Right lung (tissue), 5 donors: ENCODE measurements around the gene ALOX5AP. TPM values are rescaled to one million over a fixed set of nuclear protein-coding genes. Genes with fewer than 3 reads are reported as not detected.
"Not testable (repeated sequence)": the region's sequence is repeated elsewhere in the genome, so short reads cannot be mapped to it uniquely, and the experiment has no call there.

Experiments used
- DNase-seq, 2 donors: peaks; one replicate each; pipeline ENCODE4 v3.0.0-alpha.2; 2013
- polyA plus RNA-seq, 5 donors: library from polyadenylated mRNA; unstranded; fragments of 120-200 nt; gene quantifications; one replicate each; pipeline versions ENCODE4 v1.2.1 to v1.2.3, GENCODE V29; 2013; ENCODE audit warnings: inconsistent platforms in 1 of 5, low replicate concordance in 1 of 5; ENCODE audit not compliant: insufficient read length in 5 of 5, insufficient read depth in 1 of 5

The ALOX5AP gene
- polyA plus RNA-seq, 5 donors, result 3.5 to 5.7 (median 4.5) TPM

DNA sequence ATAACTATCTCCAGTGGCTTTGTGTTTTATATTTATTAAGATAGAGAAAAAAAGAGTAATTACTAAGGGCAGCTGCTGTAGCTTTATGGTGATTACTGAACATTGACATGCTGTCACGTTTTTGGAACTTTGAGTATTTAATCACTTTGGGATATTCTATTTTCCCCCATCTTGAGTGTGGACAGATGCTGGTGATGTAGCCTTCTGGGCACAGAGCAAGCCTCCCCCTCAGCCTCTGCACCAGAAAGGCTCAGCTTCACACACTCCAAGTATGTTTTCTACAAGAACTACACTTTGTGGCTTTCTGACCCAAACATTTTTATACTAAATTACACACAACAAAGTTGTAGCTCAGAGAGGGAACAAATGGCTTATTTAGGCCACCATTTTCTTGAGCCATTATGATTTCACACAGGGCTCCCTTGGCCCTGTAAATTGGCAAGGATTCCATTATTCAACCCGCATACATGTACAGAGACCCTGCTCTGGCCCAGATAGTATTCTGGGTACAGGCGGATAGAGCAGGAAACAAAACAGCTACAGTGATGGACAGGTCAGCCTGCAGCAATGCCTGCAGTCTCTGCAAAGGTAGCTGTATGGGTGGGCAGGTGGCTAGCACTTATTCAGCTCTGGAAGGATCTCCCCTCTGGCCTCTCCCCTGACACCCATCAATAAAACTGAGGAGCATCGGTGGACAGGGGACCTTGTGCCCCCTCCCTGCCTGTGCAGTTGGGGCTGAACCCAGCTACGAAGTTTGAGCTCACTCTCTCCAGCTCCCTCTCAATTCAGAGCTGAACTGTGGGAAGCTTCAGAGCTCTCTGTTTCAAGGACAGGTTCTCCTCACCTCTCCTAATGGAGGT lies 1.3 kb downstream of the ALOX5AP start:
- no peak for DNase-seq

DNA sequence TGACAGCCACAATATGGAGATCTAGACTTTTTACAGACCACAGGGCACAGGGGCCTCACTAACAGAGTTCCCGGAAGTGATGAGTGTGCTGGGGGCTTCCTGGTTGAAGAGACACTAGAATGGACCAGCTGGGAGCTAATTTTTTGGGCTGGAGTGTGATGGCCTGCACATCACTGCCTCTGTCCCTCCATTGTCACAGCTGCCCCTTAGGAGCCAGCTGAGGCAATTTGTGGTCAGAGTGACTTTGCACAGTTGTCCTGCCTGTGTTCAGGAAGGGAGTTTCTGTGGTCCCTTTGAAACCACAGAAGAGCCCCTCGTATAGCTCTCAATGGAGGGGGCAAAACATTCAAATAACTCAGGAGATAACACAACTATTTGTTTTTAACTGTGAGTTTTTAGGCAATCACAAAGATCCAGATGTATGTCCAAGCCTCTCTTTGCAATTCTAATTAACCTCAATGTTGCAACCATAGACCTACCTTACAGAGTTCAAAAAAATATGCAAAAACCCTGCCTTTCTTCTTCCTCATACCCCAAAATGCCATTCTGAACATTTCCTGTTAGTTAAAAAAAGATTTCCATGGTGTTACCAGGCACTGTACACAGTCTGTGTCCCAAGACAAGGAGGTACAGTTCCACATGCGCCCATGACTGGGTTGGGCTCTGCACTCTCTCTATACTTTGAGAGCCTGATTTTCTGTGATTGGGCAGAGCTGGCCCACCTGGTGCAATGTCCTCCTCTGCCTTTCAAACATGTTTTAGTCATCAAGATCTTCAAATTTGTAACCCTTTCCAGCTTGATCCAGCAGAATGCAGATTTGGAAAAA lies 2.4 kb downstream of the ALOX5AP start:
- DNase-seq, result no peak

DNA sequence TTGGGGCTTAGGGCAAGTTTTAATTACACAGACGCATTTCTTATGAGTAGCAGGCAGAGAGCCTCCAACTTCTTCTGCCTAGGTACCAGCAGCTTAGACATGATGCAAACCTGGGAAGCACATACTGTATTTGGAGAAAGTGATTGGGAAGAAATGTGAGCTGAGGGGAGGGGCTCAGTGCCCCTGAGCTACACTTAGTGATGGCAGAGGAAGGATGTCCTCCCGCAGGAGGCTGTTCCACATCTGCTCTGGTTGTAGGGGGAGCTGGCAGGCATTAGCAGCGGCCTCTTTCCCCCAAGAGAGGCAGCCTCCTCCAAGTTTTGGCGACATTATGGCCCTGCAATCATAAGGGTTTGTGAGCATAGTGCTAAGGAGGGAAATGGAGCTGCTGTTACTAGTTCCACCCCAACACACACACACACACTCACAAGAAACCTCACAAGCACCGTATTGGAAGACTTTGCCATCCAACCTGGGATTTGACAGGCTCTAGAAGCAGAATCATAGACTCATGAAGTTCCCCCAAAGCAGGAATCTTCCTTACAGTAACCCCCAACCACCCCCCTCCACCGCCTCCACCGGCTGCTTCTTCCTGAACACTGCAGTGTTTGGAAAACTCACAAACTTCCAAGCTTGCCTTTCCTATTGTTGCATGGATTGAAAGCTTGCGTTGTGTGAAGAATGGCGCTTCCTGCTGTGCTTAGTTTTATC lies 3.3 kb downstream of the ALOX5AP start:
- no peak for DNase-seq

DNA sequence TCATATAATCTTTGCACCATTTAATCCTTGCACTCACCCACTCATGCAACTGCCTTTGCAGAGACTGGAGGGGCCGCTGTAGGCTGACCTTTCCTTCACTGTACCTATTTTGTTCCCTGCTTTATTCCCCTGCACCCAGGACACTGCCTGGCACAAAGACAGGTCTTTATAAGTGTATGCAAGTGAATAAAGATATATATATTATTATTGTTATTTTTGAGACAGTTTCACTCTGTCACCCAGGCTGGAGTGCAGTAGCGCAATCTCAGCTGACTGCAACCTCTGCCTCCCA lies 3.8 kb downstream of the ALOX5AP start:
- no peak for DNase-seq

DNA sequence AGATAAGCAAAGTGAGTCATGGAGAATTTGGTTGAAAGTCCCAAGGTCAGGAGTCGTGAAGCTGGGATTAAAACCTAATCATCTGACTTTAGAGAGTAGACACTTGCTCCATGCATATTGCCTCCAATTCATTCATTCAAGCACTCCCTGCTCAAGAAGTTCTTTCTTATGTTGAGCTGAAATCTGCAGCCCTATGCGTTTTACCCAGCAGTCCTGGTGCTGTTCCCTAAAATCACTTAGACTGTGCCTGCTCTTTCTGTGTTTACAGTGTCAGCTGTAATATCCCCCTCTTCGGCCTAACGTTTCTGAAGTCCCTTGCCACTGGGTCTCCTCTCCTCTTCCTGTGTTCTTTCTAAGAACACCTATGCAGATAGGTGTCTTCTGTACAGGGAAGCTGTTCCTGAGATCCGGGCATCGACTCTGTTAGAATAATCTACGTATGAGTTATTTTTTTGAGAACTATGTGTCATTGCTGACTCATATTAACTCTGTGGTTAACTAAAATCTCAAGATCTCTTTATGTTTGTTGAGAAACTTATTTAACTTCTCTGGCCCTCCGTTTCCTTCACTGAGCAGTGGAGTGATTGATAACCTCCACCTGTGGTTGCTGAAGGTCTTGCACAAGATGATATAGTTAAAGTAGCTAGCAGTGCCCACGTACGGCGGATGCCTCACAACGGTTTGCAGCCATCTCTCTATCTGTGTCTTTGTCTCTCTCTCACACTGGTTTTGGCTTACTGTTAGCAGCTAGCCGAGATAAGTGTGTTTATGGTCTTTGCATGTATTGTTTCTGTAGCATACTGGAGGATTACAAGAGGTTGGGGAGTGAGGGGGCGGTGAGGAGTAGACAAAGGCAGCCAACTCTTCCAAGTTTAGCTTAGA lies 4.7 kb downstream of the ALOX5AP start:
- no peak for DNase-seq

DNA sequence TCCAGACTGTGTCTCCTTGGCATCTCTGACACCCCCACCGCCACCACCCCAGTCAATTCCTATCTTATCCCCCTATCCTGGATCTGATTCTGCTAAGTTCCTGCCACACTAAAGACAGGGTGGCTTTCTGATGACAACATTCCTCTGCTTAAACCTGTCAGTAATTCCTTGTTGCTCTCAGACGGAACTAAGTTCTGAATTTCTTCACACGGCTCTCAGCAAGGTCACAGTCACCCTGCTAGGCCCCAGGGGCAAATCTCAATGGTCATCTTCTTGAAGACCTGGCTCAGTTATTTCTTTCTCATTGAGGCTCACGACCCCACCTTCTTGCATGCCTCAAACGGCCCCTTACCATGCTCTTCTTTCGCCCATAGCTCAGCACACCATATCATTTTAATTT lies 7.6 kb downstream of the ALOX5AP start:
- no peak for DNase-seq

DNA sequence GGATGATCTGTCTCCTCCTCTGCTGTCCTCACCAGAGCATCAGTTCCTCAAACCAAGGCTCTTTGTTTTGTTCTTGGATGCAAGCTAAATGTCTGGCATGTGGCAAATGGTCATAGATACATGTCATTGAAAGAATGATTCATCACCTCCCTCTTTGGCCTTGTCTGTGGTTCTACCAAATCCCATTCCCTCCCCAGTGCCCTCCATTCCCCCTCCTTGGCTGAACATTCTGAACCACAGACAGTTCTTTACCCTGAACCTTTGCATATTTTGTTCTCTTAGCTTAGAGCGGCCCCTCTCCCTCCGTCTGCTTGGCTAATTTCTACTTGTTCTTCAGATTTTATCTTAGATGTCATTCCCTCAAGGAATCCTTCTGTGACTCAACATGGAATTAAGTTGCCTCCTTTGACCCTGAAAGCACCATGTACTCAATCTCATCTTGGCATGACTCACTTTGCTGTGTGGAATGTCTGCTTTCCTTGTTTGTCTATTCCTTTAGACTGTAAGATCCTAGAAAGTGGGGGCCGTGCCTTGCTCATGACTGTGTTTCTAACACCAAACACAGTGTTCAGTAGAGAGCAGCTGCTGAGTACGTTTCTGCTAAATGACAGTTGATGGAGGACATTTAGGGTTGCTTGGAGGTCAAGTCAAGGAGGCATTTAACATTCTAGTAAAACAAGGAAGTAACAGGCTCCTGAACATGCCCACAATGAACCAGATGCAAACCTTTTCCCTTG lies 8.1 kb downstream of the ALOX5AP start:
- DNase-seq, result no peak

DNA sequence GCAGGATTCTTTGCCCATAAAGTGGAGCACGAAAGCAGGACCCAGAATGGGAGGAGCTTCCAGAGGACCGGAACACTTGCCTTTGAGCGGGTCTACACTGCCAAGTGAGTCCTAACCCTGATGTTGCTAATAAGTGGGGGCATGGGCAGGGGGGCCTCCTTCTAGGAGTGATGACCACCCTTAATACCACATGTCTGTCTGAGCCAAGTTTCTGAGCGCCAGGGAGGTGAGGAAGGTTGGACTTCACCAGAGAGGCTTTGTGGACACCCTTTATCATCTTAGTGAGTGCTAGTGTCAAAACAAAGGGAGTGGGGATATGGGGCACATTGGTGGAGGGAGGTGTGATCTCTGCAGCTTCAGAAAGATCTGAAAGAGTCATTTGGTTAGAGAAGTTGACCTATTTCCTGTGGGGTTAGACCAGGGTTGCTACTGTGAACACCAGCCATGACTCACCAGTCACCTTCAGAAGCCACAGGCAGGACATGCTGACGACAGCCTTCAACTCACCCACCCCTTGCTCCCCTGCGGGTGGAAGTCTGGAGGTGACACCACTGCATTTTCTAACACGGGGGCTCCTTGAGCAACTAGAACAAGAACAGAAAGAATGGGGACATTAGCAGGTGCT lies 8.8 kb downstream of the ALOX5AP start:
- DNase-seq, result no peak

DNA sequence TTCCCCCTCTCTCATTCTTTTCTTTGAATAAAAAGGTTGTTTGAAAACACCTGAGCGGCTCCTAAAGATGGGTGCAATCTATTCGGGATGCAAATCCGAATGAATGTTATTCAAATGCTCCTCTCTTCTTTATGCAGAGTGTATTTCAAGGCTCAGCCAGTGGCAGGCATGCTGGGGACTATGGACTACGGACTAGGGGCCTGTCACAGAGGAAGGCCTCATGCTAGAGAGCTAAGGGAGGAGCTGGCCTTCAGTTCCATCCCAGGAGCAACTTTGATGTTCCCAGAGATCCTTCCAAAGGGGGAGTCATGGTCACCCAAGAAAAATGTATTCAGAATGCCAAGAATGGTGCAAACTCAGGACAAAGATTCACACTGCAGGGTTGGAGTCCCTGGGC lies 9.3 kb downstream of the ALOX5AP start:
- no peak for DNase-seq

DNA sequence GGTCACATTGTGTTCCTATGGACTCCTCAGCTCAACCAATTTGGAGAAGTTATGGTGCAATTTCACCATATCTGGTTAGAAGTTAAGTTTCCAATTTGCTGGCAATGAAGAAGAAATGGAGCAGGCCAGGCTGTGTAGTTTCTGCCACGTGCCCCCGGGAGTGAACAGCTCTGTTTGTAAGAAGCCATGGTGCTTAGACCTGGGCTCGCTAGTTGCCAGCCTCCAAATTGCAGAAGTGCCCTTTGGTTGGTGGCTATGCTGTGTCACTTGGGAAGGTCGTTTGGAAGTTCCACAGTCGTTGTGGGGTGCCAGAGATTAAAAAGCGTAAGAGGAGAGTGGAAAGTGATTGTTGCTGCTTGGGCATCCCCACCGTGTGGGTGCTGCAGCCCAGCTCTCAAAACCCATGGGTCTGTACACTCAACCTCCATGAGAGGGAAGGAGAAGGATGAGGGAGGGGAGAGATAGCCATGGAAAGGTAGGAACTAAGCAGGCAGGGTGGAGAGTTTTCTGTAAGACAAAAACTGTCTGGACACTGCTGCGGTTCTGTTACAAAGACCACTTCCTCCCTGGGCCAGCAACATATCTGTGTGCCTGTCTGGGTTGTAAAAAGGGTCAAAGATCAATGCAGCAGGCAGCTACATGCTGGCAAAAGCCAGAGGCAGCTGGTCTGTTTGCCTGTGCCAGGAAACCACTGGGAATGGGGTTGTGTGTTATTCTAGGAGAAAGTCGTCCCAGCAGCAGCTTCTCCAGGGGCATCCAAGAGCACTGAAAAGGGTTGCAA lies 10.8 kb downstream of the ALOX5AP start:
- no peak for DNase-seq

DNA sequence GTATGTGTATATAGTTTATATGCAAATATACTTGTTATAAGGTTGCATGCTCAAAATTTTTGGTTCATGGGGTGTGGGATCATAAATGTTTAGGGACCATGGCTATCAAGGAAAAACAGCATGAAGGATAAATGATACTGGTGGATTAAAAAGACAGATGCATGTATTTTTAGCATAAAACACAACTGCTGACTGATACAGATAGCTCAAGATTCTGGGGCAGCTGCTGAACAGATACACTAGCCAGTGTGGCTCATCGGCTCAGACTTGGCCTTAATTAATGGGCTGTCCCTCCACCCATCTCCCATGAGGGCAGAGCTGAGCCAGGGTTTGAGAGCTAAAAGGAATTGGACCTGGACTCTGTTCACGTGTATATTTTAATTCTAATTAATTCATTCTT lies 11.4 kb downstream of the ALOX5AP start:
- DNase-seq, result no peak

DNA sequence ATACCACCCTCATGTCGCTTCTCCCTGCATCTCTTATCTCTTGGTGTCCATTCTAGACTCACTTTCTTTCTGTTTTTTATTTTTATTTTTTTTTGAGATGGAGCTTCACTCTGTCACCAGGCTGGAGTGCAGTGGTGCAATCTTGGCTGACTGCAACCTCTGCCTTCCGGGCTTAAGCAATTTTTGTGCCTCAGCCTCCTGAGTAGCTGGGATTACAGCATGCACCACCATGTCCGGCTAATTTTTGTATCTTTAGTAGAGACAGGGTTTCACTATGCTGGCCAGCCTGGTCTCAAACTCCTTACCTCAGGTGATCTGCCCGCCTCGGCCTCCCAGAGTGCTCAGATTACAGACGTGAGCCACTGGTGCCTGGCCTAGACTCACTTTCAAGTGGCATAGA lies 12.5 kb downstream of the ALOX5AP start:
- DNase-seq, result not testable (repeated sequence)

DNA sequence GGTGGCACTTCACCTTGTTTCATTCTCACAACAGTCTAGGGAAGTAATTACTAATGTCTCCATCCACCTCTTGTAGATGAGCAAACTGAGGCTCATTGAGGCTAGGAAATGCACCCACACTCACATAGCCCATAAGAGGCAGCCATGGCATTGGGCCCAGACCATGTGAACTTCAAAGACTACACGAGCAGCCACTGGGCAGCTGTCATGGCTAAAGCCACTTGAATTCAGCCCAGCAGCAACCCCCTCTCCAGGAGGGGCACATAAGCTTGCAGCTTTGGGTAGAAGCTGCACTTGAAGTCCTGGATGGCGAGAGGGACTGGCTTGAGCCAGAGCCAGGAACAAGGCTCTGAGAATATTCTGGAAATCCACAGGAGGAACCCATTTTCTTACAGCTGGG lies 13.4 kb downstream of the ALOX5AP start:
- DNase-seq, result no peak

DNA sequence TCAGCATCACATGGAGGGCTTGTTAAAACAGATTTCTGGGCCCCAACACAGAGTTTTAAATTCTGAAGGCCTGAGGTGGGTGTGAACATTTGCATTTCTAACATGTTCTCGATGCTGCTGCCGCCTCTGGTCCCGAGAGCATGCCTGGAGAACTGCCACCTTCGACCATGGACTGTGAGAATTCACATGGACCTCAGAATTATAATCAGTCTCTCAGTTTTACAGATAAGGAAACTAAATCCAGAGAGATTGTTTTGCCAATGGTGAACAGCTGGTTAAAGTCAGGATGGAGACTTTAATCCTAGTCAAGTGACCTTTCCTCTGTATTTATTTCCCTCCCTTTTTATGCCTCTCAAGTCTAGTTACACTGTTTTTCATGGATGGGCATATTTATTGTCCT lies 14.7 kb downstream of the ALOX5AP start:
- no peak for DNase-seq

DNA sequence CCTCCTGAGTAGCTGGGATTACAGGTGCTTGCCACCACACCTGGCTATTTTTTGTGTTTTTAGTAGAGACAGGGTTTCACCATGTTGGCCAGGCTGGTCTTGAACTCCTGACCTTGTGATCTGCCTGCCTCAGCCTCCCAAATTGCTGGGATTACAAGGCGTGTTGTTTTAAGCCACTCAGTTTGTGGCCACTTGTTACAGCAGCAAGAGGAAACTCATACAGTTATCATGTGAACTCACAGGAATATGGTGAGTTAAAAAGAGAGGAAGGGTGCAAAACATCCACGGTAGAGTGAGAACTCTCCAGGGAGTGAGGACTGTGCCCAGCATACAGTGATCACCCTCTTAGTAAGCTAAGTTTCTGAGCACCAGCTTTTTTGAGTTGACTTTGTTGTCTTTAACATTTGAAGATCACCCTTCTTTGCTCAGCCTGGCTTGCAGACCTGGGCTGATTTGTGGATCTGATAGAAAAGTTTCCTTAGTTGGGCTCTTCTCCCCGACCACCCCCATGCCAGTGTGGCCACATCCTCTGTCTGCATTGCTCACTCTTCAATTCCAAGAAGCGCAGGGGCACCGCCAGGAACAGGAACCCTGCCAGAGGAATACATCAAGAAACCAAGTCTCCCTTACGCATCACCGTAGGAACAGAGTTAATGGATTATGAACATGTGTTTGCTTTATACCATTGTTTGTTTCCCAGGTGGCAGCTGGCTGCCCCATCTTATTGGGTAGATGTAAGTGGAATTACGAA lies 16.0 kb downstream of the ALOX5AP start:
- DNase-seq, result no peak

DNA sequence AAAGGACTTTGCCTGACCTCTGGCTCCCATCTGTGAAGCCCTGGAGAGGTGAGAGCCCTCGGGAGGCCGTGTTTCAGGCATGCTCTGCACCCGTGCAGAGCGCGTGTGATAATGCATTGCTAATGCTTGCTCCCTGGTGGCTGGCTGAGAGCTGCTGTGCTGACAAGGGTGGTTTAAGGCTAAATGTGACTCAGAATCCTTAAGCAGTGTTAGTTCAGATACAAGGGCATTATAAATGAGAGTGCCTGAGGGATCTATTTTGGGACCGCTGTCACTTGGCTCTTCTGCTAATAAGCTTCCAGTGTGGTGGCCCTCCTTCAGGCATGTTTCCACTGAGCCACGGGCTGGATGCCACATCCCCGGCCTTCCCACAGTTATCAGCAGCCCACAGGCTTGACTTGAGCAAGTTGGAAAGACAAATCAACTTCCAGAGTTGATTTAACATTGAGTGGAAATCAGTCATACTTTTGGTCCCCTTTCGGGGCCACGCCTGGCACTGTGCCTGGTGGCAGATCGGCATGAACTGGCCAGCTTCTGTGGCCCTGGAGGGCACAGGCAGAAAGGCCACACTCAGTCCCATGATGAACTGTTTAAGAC lies 17.0 kb downstream of the ALOX5AP start:
- DNase-seq, result no peak

DNA sequence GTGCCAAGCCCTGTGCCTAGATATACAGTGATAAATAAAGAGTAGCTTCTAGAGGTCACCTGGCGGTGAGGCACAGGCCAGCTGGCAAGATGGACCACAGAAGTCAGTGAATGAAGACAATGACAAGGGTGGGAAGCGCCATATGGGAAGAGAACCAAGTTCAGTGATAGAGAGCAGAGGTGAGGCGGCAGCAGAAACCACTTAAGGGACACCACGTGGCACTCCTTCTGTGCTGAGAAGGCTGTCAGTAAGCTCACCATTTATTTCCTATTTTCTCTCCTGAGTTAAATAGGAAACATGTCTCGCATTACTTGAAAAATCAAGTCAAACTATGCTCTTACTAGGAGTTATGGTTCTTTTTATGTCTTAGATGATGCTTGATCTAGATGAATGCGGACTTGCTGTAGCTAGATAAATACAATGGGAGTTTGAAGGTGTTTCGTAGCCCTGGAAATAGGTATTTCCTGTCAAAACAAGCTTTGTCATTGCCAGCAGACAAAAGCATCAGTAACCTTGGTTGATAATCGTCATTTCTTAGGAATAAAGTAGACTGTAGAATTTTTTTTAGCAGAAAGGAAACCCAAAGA lies 17.8 kb downstream of the ALOX5AP start:
- DNase-seq, result no peak

DNA sequence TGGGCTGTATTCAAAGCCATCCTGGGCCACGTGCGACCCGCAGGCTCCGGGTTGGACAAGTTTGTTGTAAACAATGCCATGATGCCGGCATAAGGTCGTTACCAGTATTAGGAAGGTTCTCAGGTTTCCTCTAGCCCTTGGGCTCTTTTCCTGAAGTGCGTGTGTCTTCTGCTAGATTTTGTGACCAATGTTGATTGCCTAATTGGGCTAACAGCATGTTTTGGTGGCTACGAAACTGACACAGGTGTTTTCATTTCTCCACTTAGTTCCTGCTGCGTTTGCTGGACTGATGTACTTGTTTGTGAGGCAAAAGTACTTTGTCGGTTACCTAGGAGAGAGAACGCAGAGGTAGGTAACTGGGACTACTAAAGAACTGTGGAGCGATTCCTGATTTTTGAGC lies 20.3 kb downstream of the ALOX5AP start:
- no peak for DNase-seq
